Tibial artery (tissue), 4 donors: ENCODE results near the gene ZNF878.
A peak's percentile ranks its signal among the peaks of the same experiment; 100 is the strongest.

Experiments
- DNase-seq, 2 donors: peaks; one replicate each; pipeline ENCODE4 v3.0.0-alpha.2; 2019
- H3K27ac ChIP-seq, 2 donors: fragments of 200-600 bp; sonication (generic) in 1 of 2; 1 replicate in 1 of 2; 2 replicates in 1 of 2; pipeline ENCODE4 v1.5.1; 2018 to 2019; ENCODE audit warnings: mild to moderate bottlenecking in 1 of 2
- H3K27me3 ChIP-seq, 2 donors: fragments of 200-600 bp; sonication (generic) in 1 of 2; one replicate each; pipeline versions ENCODE4 v1.5.1 to v1.6.0; 2016 to 2019
- H3K36me3 ChIP-seq, 3 donors: fragments of 200-600 bp; sonication (generic) in 2 of 3; one replicate each; pipeline ENCODE4 v1.5.1; 2016 to 2019; ENCODE audit warnings: mild to moderate bottlenecking in 2 of 3
- H3K4me1 ChIP-seq, 4 donors: fragments of 200-600 bp; sonication (generic) in 2 of 4; 1 replicate in 3 of 4; 2 replicates in 1 of 4; pipeline ENCODE4 v1.5.1; 2016 to 2019
- H3K4me3 ChIP-seq, 2 donors: fragments of 200-600 bp; sonication (generic) in 1 of 2; 1 replicate in 1 of 2; 2 replicates in 1 of 2; pipeline ENCODE4 v1.5.1; 2018 to 2019; ENCODE audit warnings: mild to moderate bottlenecking in 2 of 2
- H3K9me3 ChIP-seq, 3 donors: fragments of 200-600 bp; sonication (generic) in 1 of 3; one replicate each; pipeline ENCODE4 v1.5.1; 2016 to 2019
- CTCF ChIP-seq, 2 experiments: fragments of 200-600 bp in 1 of 2; fragments of 450-650 bp in 1 of 2; IDR thresholded peaks; one replicate each; pipeline ENCODE4 v1.5.1; 2017 to 2019; ENCODE audit warnings: antibody characterized with exemption in 2 of 2, mild to moderate bottlenecking in 1 of 2, moderate library complexity in 1 of 2
- intact Hi-C: fragments of 100-400 bp; cut with DNase I; formaldehyde crosslinking; loops from one replicate; pipeline ENCODE4 v1.15.0; 2023; ENCODE audit warnings: low total_unique reads

ZNF878 gene

GRCh38 chr19:12075538-12076139 is 22.9 kb upstream of the ZNF878 start:
- H3K27me3 ChIP-seq = no peaks in the 10 kb centered on the region
- peaks cover 53 to 99% (median 97%) of the 10 kb centered on the region in 3 donors for H3K9me3 ChIP-seq
- TF ChIP-seq CTCF (IDR thresholded peaks at IDR 0.05) = no peak
- peaks cover 95 to 98% (median 96%) of the 10 kb centered on the region in 3 donors for H3K36me3 ChIP-seq
- H3K4me3 ChIP-seq = no peak overlapping the region
- H3K4me1 ChIP-seq = no peaks in the 10 kb centered on the region
- DNase-seq = no peak
- intact Hi-C loops = no loop called here
- H3K27ac ChIP-seq = no peak overlapping the region

GRCh38 chr19:12064590-12065538 is 12.1 kb upstream of the ZNF878 start, which contains the start of gene ZNF844:
Gene ZNF844 (plus strand): TSS chr19:12064731. CDS start chr19:12064874, 143 bp downstream.
- Histone ChIP-seq H3K4me1 (peaks cover 0 to 17% (median 9%) of the 10 kb centered on the region in 4 donors), H3K9me3 (peaks cover 3 to 45% (median 21%) of the 10 kb centered on the region in 3 donors), H3K27ac (peak within 1 kb of the TSS; percentile 95 to 99), H3K27me3 (no peaks in the 10 kb centered on the region), H3K4me3 (peak within 1 kb of the TSS; percentile 88 to 93), H3K36me3 (peaks cover 12 to 41% (median 23%) of the 10 kb centered on the region in 3 donors)
- peak; percentile 99 for DNase-seq
- no peak for TF ChIP-seq CTCF (IDR thresholded peaks at IDR 0.05)
- intact Hi-C loops = loop anchor here (5.0 kb wide), 1 partner anchor 77 kb away; the partner anchor contains the start of gene ZNF20

GRCh38 chr19:12055784-12056183 is 3.0 kb upstream of the ZNF878 start:
- no peaks in the 10 kb centered on the region for H3K9me3 ChIP-seq
- H3K27me3 ChIP-seq = no peaks in the 10 kb centered on the region
- H3K27ac ChIP-seq = no peak overlapping the region
- no peak for DNase-seq
- no peak for TF ChIP-seq CTCF (IDR thresholded peaks at IDR 0.05)
- peaks cover 0 to 18% (median 13%) of the 10 kb centered on the region in 4 donors for H3K4me1 ChIP-seq
- H3K36me3 ChIP-seq = no peaks in the 10 kb centered on the region
- intact Hi-C loops = no loop called here
- H3K4me3 ChIP-seq = no peak overlapping the region

- intact Hi-C loops = no loop called here
- Histone ChIP-seq H3K36me3 (no peaks in the 10 kb centered on the region), H3K27me3 (no peaks in the 10 kb centered on the region), H3K9me3 (no peaks in the 10 kb centered on the region), H3K4me3 (peak overlapping the region; percentile 56 to 66), H3K27ac (peak overlapping the region; percentile 61 to 72), H3K4me1 (peaks cover 0 to 13% (median 8%) of the 10 kb centered on the region in 4 donors)
- no peak for DNase-seq
- TF ChIP-seq CTCF (IDR thresholded peaks at IDR 0.05) = no peak
These were observed 667 bp downstream of the ZNF878 start for GRCh38 chr19:12052091-12052496.

- Histone ChIP-seq H3K9me3 (peaks cover 0 to 17% (median 13%) of the 10 kb centered on the region in 3 donors), H3K27ac (no peak overlapping the region), H3K27me3 (no peaks in the 10 kb centered on the region), H3K4me3 (no peak overlapping the region), H3K36me3 (peaks cover 0 to 14% (median 0%) of the 10 kb centered on the region in 3 donors), H3K4me1 (peaks cover 0 to 8% (median 8%) of the 10 kb centered on the region in 4 donors)
- no peak for TF ChIP-seq CTCF (IDR thresholded peaks at IDR 0.05)
- no peak for DNase-seq
- intact Hi-C loops = no loop called here
These were observed 4.9 kb downstream of the ZNF878 start for GRCh38 chr19:12047868-12048267.
